ENCODE measurements around the gene WTAP. TPM values are rescaled to one million over a fixed set of nuclear protein-coding genes. Genes with fewer than 3 reads are reported as not detected.
"Not testable (repeated sequence)": the region's sequence is repeated elsewhere in the genome, so short reads cannot be mapped to it uniquely, and the experiment has no call there.

The WTAP gene
- total RNA-seq, 1 donor from 2014 or later: 108 TPM

DNA sequence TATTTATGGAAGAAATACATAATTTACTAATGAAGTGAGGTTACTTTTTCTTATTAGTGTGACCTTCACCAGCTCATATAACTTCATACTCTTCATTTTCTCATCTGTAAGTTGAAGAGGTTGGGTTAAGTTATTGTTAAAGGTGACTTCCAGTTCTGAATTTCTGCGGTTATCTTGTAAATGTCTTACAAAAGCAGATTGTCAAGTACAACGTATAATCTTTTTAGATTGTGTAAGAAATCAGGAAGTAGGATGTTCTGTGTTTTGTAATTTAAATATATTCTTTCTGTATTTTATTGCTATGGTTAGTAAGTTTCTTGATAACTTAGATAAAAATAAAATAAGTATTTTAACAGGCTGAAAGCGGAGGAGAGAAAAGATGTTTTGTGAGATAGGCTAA is 12.0 kb downstream of the WTAP start:
- no peak for DNase-seq (ENCODE audit: extremely low spot score, unreplicated experiment)
- H3K27me3 Mint-ChIP-seq: no peaks in the 10 kb centered on the region
- TF ChIP-seq CTCF (conservative IDR thresholded peaks at IDR 0.05): no peak
- no peaks in the 10 kb centered on the region for H3K9me3 Mint-ChIP-seq
- H3K27ac Mint-ChIP-seq: no peak overlapping the region
- H3K4me3 Mint-ChIP-seq: no peak overlapping the region
- H3K4me1 Mint-ChIP-seq (ENCODE audit: unreplicated experiment): peaks cover 7% of the 10 kb centered on the region
- H3K36me3 Mint-ChIP-seq: peaks cover 21% of the 10 kb centered on the region

DNA sequence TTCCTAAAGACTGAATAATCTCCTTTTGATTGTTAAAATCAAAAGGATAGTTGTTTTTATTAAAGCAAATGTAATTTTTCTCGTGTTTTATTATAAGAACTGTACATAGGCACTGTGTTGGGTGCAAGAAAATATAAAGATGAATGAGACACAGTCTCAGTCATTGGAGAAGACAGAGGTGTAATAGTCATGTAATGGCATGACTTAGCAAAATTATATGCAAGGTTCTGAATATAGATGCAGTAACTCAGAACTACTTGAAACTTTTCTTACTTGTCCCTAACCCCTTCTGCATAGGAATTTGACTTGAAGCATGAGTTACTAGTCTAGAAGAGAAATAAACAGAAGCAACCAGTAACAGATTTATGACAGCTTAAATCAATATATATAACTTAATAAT is 14.9 kb downstream of the WTAP start:
- no peaks in the 10 kb centered on the region for H3K9me3 Mint-ChIP-seq
- peaks cover 7% of the 10 kb centered on the region for H3K4me1 Mint-ChIP-seq (ENCODE audit: unreplicated experiment)
- H3K4me3 Mint-ChIP-seq: no peak overlapping the region
- H3K36me3 Mint-ChIP-seq: peaks cover 37% of the 10 kb centered on the region
- no peak for DNase-seq (ENCODE audit: extremely low spot score, unreplicated experiment)
- H3K27ac Mint-ChIP-seq: no peak overlapping the region
- no peak for TF ChIP-seq CTCF (conservative IDR thresholded peaks at IDR 0.05)
- H3K27me3 Mint-ChIP-seq: no peaks in the 10 kb centered on the region

DNA sequence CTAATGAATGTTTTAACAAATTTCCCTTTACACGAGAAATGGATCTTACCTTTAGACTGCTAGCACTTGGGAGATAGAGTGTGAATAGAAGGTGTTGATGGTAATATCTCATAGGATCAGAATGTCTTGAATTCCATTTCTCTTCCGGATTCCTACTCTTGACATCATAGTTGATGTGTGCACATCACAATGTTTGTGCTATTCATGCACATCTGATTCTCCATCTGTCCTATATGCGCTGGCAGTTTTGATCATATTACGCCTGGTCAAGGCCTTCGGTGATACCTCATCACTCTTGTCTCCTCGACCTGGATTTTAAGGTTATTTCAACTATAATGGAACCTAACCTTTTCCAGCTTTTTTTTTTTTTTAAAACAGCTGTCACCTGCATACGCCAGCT is 17.8 kb downstream of the WTAP start:
- Mint-ChIP-seq H3K27me3 (no peaks in the 10 kb centered on the region), H3K9me3 (no peaks in the 10 kb centered on the region), H3K4me1 (ENCODE audit: unreplicated experiment) (peaks cover 4% of the 10 kb centered on the region), H3K27ac (peak overlapping the region; percentile 6), H3K36me3 (peaks cover 42% of the 10 kb centered on the region), H3K4me3 (no peak overlapping the region)
- DNase-seq (ENCODE audit: extremely low spot score, unreplicated experiment): no peak
- no peak for TF ChIP-seq CTCF (conservative IDR thresholded peaks at IDR 0.05)

DNA sequence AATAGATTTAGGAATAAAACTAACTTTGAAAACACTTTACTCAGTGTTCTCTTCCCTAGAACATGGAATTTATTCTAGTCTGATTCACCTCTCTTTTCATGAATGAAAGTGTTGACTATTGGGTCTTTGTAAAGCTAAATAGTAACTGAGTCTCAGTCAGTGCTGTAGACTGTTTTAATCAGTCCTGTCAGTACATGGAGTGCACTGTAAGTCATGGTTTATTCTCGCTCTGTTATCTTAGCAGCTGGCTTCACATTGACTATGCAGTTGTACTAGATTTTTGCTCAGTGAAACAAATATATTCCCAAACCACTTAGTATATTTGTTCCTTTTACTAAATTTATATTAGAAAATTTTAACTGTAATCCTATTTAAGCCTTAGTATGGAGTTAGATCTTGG is 19.5 kb downstream of the WTAP start:
- H3K4me1 Mint-ChIP-seq (ENCODE audit: unreplicated experiment): no peaks in the 10 kb centered on the region
- no peak overlapping the region for H3K4me3 Mint-ChIP-seq
- H3K27ac Mint-ChIP-seq: no peak overlapping the region
- H3K27me3 Mint-ChIP-seq: no peaks in the 10 kb centered on the region
- H3K36me3 Mint-ChIP-seq: peaks cover 33% of the 10 kb centered on the region
- H3K9me3 Mint-ChIP-seq: no peaks in the 10 kb centered on the region
- no peak for TF ChIP-seq CTCF (conservative IDR thresholded peaks at IDR 0.05)
- DNase-seq (ENCODE audit: extremely low spot score, unreplicated experiment): no peak

GRCh38 chr6:159748127-159748526 is 20.8 kb downstream of the WTAP start:
- H3K4me3 Mint-ChIP-seq, H3K27me3 Mint-ChIP-seq: not testable (repeated sequence)

GRCh38 chr6:159751448-159751847 is 24.1 kb downstream of the WTAP start:
- Mint-ChIP-seq H3K36me3 (peaks cover 28% of the 10 kb centered on the region), H3K9me3 (no peaks in the 10 kb centered on the region), H3K4me1 (ENCODE audit: unreplicated experiment) (no peaks in the 10 kb centered on the region), H3K27me3 (no peaks in the 10 kb centered on the region), H3K27ac (no peak overlapping the region), H3K4me3 (no peak overlapping the region)
- TF ChIP-seq CTCF (conservative IDR thresholded peaks at IDR 0.05): no peak
- no peak for DNase-seq (ENCODE audit: extremely low spot score, unreplicated experiment)

More at GRCh38 chr6:159748127-159748526, 20.8 kb downstream of the WTAP start:
- not testable (repeated sequence) for DNase-seq (ENCODE audit: extremely low spot score, unreplicated experiment); H3K27ac Mint-ChIP-seq; H3K4me1 Mint-ChIP-seq (ENCODE audit: unreplicated experiment); H3K9me3 Mint-ChIP-seq
- H3K36me3 Mint-ChIP-seq: peaks cover 31% of the 10 kb centered on the region
